Ovary (tissue), 9 donors: Measurements from ENCODE around the gene COG6. TPM values are rescaled to one million over a fixed set of nuclear protein-coding genes. Genes with fewer than 3 reads are reported as not detected.

Experiments used
- DNase-seq, 5 donors: peaks; one replicate each; pipeline ENCODE4 v3.0.0-alpha.2; 2019 to 2020
- H3K27ac ChIP-seq, 2 donors: fragments of 200-600 bp; one replicate each; pipeline versions ENCODE4 v1.5.1 to v1.8.0; 2019 to 2022
- H3K27me3 ChIP-seq: fragments of 200-600 bp; one replicate; pipeline ENCODE4 v1.8.0; 2022
- H3K36me3 ChIP-seq: fragments of 200-600 bp; sonication (generic); one replicate; pipeline ENCODE4 v1.5.1; 2019
- H3K4me1 ChIP-seq: one replicate; pipeline ENCODE4 v1.8.1; 2013; ENCODE audit warnings: mild to moderate bottlenecking, moderate library complexity; ENCODE audit not compliant: insufficient read depth
- H3K4me3 ChIP-seq: fragments of 200-600 bp; sonication (generic); one replicate; pipeline ENCODE4 v1.5.1; 2017
- H3K9me3 ChIP-seq, 2 donors: fragments of 200-600 bp in 1 of 2; sonication (generic) in 1 of 2; one replicate each; pipeline versions ENCODE4 v1.5.1 to v1.8.1; 2013 to 2019; ENCODE audit warnings: mild to moderate bottlenecking in 1 of 2, moderate library complexity in 1 of 2
- CTCF ChIP-seq, 3 donors: fragments of 450-650 bp in 2 of 3; fragments of 200-600 bp in 1 of 3; IDR thresholded peaks; one replicate each; pipeline versions ENCODE4 v1.5.1 to v1.8.0; 2016 to 2022; ENCODE audit warnings: antibody characterized with exemption in 3 of 3, mild to moderate bottlenecking in 1 of 3
- EP300 ChIP-seq: sonication (generic); formaldehyde crosslinking; IDR thresholded peaks from one replicate; pipeline ENCODE4 v1.6.1; 2017; ENCODE audit warnings: antibody characterized with exemption
- POLR2A ChIP-seq: fragments of 450-650 bp; IDR thresholded peaks from one replicate; pipeline ENCODE4 v1.6.1; 2017; ENCODE audit warnings: antibody characterized with exemption, mild to moderate bottlenecking, moderate library complexity
- WGBS, 3 donors: extraction: QIAGEN DNeasy Blood & Tissue Kit in 1 of 3; methylation state at CpG; one replicate each; pipeline versions ENCODE4 v1.1.5 to v1.1.7; 2013 to 2017; 5-methylcytosine and 5-hydroxymethylcytosine counted together
- intact Hi-C, 4 donors: fragments of 100-400 bp; cut with DNase I; formaldehyde crosslinking; loops; one replicate each; pipeline versions ENCODE4 v1.11.0 to v1.15.1; 2022 to 2023
- polyA plus RNA-seq, 2 donors: library from polyadenylated mRNA; stranded (reverse); fragments of 200-250 nt in 1 of 2; fragments of 350-450 nt in 1 of 2; fragmentation: Illumina TruSeq in 1 of 2; extraction: RNeasy Lipid Tissue Mini Kit (QIAGEN cat#74804) in 1 of 2; gene quantifications; one replicate each; pipeline ENCODE4 v1.2.3, GENCODE V29; 2013 to 2014
- total RNA-seq, 7 donors: library from RNA; depleted of rRNA in 2 of 7; stranded (reverse); fragments of >200 nt in 2 of 7; fragmentation: NEBNext Ultra II Directional in 3 of 7; extraction: Animal tissue kit (Norgen Biotek cat#: 25700) in 3 of 7; gene quantifications; one replicate each; pipeline versions ENCODE4 v1.1.0 to v1.2.4, GENCODE V29; 2016 to 2023
- donor health status: DM: no; HTN: no; CAD: no; lungs with moderate emphysema.
- donor health status: DM: no; HTN: no; CAD: no.
- donor health status: Bipolar disorder and iron deficiency.
- donor health status: DM: yes; HTN: yes; CAD: no.
- donor health status: DM: no; HTN: no; CAD: no.
- donor health status: DM: yes; HTN: yes; CAD: no.

COG6 gene
- total and polyA plus RNA-seq, 9 donors, result 10.8 to 45.5 (median 32.6) TPM

GRCh38 chr13:39765801-39766463, 110.5 kb downstream of the COG6 start:
- TF ChIP-seq POLR2A (no peak), CTCF (IDR thresholded peaks at IDR 0.05) (peak in 1 of 3 donors; percentile 15)
- peak; percentile 47 to 60 (median 57) for DNase-seq
- H3K36me3 ChIP-seq, result no peaks in the 10 kb centered on the region
- WGBS, 3 donors, result 37 to 46% (median 42%) methylated on average over 2 of the region's 2 CpGs
- H3K27me3 ChIP-seq, result no peaks in the 10 kb centered on the region
- H3K27ac ChIP-seq, result no peak overlapping the region
- peaks cover 9% of the 10 kb centered on the region for H3K4me1 ChIP-seq
- intact Hi-C loops, result no loop called here
- H3K4me3 ChIP-seq, result no peak overlapping the region
- no peaks in the 10 kb centered on the region for H3K9me3 ChIP-seq

- no peaks in the 10 kb centered on the region for H3K36me3 ChIP-seq
- no peak overlapping the region for H3K4me3 ChIP-seq
- H3K27ac ChIP-seq, result no peak overlapping the region
- no peaks in the 10 kb centered on the region for H3K27me3 ChIP-seq
- WGBS, 3 donors, result 39 to 46% (median 44%) methylated on average over 2 of the region's 2 CpGs
- no peaks in the 10 kb centered on the region for H3K9me3 ChIP-seq
- no peak for DNase-seq
- H3K4me1 ChIP-seq, result peaks cover 9% of the 10 kb centered on the region
- TF ChIP-seq EP300, result no peak
- TF ChIP-seq POLR2A, result no peak
- no peak for TF ChIP-seq CTCF (IDR thresholded peaks at IDR 0.05)
- intact Hi-C loops, result no loop called here
These were observed 111.1 kb downstream of the COG6 start for GRCh38 chr13:39766464-39767158.

- Histone ChIP-seq H3K4me1 (peaks cover 9% of the 10 kb centered on the region), H3K27ac (no peak overlapping the region), H3K9me3 (no peaks in the 10 kb centered on the region), H3K36me3 (no peaks in the 10 kb centered on the region), H3K27me3 (no peaks in the 10 kb centered on the region), H3K4me3 (no peak overlapping the region)
- DNase-seq, result no peak
- 90 to 94% (median 94%) methylated on average over 3 of the region's 3 CpGs for WGBS, 3 donors
- TF ChIP-seq EP300 (no peak), POLR2A (no peak), CTCF (IDR thresholded peaks at IDR 0.05) (no peak)
- intact Hi-C loops, result no loop called here
These were observed 112.5 kb downstream of the COG6 start for GRCh38 chr13:39767791-39768517.

GRCh38 chr13:39768962-39769361, 113.5 kb downstream of the COG6 start:
- Histone ChIP-seq H3K9me3 (no peaks in the 10 kb centered on the region), H3K36me3 (no peaks in the 10 kb centered on the region), H3K27ac (no peak overlapping the region), H3K4me3 (no peak overlapping the region), H3K27me3 (no peaks in the 10 kb centered on the region), H3K4me1 (peaks cover 11% of the 10 kb centered on the region)
- intact Hi-C loops, result no loop called here
- no peak for DNase-seq
- TF ChIP-seq EP300, result no peak
- no peak for TF ChIP-seq CTCF (IDR thresholded peaks at IDR 0.05)
- TF ChIP-seq POLR2A, result no peak
